GM19240 (cell line): ENCODE measurements around the gene KLHL20.
"Not testable (repeated sequence)": the region's sequence is repeated elsewhere in the genome, so short reads cannot be mapped to it uniquely, and the experiment has no call there.

Source experiments
- DNase-seq: peaks from one replicate; pipeline ENCODE4 v3.0.0; 2011; ENCODE audit warnings: low spot score; ENCODE audit not compliant: insufficient read length

The KLHL20 gene

GRCh38 chr1:173753830-173754229, 39.0 kb downstream of the KLHL20 start:
- no peak for DNase-seq

- no peak for DNase-seq
Observed at GRCh38 chr1:173757666-173758065, 42.9 kb downstream of the KLHL20 start.

DNA sequence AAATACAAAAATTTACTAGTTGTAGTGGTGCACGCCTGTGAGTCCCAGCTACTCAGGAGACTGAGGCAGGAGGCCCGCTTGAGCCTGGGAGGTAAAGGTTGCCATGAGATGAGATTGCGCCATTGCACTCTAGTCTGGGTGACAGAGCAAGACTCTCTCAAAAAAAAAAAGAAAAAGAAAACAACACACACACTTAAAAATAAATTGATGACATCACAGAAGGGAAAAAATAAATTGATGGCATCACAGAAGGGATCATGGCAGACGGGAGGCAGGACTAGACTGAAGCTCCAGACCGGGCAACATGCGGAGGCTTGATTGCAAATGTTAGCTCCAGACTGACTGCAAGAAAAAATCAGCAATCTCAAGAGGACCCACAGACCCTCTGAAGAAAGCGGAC, 43.3 kb downstream of the KLHL20 start:
- no peak for DNase-seq

DNA sequence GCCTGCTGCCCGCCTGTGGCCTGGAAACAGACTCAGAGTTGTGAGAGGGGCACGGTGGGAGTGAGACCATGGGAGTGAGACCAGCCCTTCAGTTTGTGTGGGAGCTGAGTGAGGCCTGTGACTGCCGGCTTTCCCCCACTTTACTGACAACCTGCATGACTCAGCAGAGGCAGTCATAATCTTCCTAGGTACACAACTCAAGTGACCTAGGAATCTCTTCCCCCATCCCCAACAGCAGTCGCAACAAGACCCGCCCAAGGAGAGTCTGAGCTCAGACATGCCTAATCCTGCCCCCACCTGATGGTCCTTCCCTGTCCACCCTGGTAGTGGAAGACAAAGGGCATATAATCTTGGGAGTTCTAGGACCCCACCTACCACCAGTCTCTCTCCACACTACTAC, 44.2 kb downstream of the KLHL20 start:
- DNase-seq, result no peak

DNA sequence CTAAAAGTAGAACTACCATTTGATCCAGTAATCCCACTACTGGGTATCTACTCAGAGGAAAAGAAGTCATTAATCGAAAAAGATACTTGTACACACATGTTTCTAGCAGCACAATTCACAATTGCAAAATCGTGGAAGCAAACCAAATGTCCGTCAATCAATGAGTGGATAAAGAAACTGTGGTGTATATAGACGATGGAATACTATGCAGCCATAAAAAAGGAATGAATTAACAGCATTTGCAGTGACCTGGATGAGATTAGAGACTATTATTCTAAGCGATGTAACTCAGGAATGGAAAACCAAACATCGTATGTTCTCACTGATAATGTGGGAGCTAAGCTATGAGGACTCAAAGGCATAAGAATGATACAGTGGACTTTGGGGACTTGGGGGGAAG, 49.5 kb downstream of the KLHL20 start:
- DNase-seq, result not testable (repeated sequence)

GRCh38 chr1:173768206-173768605, 53.4 kb downstream of the KLHL20 start:
- no peak for DNase-seq

- DNase-seq, result no peak
Observed at GRCh38 chr1:173768827-173769226, 54.0 kb downstream of the KLHL20 start.

DNA sequence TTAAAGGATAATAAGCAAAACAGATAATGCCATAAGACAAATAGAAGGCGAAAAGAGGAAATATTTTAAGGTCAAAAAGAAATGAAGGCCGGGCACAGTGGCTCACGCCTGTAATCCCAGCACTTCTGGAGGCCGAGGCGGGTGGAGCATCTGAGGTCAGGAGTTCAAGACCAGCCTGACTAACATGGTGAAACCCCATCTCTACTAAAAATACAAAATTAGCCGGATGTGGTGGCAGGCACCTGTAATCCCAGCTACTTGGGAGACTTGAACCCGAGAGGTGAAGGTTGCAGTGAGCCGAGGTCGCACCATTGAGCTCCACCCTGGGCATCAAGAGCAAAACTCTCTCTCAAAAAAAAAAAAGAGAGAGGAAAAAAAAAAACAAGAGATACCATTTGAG, 55.5 kb downstream of the KLHL20 start:
- DNase-seq, result not testable (repeated sequence)

- no peak for DNase-seq
Observed at GRCh38 chr1:173771560-173771959, 56.8 kb downstream of the KLHL20 start.

DNA sequence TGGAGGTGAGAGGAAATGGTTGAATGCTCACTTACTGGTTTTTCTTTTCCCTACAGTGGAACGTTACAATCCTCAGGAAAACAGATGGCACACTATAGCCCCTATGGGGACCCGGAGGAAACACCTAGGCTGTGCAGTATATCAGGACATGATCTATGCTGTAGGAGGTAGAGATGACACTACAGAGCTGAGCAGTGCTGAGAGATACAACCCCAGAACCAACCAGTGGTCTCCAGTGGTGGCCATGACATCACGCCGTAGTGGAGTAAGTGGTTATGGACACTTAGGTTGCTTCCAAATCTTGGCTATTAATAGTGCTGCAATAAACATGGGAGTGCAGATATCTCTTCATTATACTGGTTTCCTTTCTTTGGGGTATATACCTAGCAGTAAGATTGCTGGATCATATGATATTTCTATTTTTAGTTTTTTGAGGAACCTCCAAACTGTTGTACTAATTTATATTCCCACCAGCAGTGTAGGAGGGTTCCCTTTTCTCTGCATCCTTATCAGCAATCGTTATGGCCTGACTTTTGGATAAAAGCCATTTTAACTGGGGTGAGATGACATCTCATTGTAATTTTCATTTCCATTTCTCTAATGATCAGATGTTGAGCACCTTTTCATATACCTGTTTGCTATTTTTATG, 60.9 kb downstream of the KLHL20 start:
- DNase-seq, result no peak

- no peak for DNase-seq
Observed at GRCh38 chr1:173779936-173780335, 65.2 kb downstream of the KLHL20 start.

- no peak for DNase-seq
Observed at GRCh38 chr1:173784997-173785396, 70.2 kb downstream of the KLHL20 start.

DNA sequence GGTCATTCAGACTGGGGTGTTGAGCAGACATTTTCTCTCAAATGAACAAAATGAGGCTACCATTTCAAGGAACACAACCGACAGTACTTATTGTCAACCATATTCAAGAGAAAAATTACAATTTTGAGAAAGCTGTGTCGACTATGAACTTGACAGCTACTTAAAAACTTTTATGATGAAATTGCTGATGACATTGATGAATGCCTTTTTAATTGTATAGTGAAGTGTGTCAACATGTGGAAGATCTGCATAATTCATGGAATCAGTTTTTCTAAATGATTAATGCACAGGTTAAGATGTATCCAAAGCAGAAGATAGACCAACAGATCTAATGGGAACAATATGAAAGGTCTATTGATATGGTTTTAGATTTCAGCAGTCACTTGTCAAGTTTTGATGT, 75.1 kb downstream of the KLHL20 start:
- DNase-seq, result no peak

GRCh38 chr1:173798078-173798477, 83.3 kb downstream of the KLHL20 start:
- no peak for DNase-seq

DNA sequence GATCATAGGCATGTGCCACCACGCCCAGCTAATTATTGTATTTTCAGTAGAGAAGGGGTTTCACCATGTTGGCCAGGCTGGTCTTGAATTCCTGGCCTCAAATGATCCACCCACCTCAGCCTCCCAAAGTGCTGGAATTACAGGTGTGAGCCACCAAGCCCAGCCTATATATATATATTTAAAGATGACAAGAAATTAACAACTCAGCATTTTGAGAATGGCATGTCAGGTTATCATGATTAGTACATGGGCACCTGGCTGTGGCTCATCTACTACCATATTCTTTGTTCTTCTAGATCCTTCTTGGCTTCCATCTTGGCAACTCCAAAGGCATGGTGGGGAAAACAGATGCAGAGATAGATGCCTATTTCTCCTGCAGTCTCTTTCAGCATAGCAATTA, 85.2 kb downstream of the KLHL20 start:
- not testable (repeated sequence) for DNase-seq

DNA sequence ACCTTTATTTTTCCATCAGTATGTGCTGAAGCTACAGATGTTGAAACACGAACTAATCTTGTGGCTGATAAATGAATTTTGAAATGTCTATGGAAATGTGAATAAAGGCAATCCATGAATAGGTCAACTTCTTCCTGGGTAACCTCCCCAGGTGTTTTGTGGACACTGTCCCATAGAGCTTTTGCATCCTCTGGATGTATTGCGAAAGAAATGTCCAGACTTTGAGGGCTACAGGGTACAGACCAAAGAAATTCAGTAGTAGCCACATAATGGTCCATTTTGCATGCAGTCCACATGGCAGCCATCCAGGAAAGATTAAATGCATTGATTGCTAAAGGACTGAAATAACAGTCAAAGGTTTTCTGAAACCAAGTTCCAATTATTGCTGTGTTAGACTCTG, 88.2 kb downstream of the KLHL20 start:
- DNase-seq, result no peak

DNA sequence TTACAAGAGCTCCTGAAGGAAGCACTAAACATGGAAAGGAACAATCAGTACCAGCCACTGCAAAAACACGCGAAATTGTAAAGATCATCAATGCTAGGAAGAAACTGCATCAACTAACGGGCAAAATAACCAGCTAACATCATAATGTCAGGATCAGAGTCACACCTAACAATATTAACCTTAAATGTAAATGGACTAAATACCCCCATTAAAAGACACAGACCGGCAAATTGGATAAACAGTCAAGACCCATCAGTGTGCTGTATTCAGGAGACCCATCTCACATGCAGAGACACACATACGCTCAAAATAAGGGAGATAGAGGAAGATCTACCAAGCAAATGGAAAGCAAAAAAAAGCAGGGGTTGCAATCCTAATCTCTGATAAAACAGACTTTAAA, 98.9 kb downstream of the KLHL20 start:
- DNase-seq, result not testable (repeated sequence)

GRCh38 chr1:173818459-173818858, 103.7 kb downstream of the KLHL20 start:
- DNase-seq, result no peak

- no peak for DNase-seq
Observed at GRCh38 chr1:173821680-173822079, 106.9 kb downstream of the KLHL20 start.

DNA sequence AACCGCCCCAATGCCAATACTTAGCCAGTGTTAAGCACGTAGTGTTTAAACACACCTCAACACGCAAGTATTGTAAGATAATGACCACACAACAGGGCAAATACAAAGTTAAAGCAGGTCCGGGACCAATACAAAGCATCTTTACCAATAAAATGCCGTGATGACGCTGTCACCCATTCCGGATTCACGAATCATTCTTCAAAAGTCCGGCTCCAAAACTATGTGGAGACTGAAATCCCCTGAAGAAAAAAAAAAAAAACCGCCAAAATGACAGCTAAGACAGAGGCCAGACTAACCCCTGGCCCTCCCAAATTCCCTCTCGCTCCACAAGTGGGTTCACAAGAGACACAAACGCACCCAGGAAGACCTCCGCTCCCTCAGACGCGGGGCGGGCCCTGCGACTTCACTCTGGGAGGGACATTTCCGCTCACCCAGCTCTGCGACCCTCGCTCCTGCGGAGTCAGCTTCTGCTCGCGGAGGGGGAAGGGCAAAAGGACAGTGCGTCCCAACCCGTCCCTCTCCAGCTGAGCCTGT, 109.1 kb downstream of the KLHL20 start:
- no peak for DNase-seq

GRCh38 chr1:173824315-173825081, 109.7 kb downstream of the KLHL20 start, which contains the start of the genes CENPL and DARS2:
CENPL (minus strand) TSS chr1:173824883; CDS start chr1:173811299, 13,584 bp downstream.
DARS2 (plus strand) TSS chr1:173824673; CDS start chr1:173825230, 557 bp downstream.
- DNase-seq, result peak; percentile 52

- no peak for DNase-seq
Observed at GRCh38 chr1:173827611-173828010, 112.8 kb downstream of the KLHL20 start.

DNA sequence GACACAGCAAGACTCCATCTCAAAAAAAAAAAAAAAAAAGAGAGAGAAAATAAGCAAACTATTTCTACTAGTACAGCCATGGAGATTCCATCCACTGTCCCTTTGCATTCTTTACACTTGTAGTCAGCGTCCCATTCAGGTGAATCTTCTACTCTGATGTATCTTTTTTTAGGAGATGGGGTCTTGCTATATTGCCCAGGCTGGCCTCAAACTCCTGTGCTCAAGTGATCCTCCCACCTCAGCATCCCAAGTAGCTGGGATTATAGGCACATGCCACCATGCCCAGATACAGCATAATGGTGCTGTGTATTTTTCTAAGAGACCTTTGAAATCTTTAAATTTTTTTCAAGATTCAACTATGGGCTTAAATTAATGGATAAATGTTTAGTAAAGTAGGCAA, 118.0 kb downstream of the KLHL20 start:
- no peak for DNase-seq
